Vagina (tissue), 2 donors: ENCODE data around the gene KMT5C. TPM values are rescaled to one million over a fixed set of nuclear protein-coding genes. Genes with fewer than 3 reads are reported as not detected.
"Not testable (repeated sequence)": the region's sequence is repeated elsewhere in the genome, so short reads cannot be mapped to it uniquely, and the experiment has no call there.

Source experiments
- DNase-seq, 2 donors: peaks; one replicate each; pipeline ENCODE4 v3.0.0-alpha.2; 2017; ENCODE audit errors: extremely low spot score in 2 of 2
- H3K27ac ChIP-seq: fragments of 200-600 bp; sonication (generic); one replicate; pipeline ENCODE4 v1.5.1; 2019
- H3K27me3 ChIP-seq: fragments of 200-600 bp; sonication (generic); one replicate; pipeline ENCODE4 v1.5.1; 2019
- H3K36me3 ChIP-seq, 2 donors: fragments of 200-600 bp; sonication (generic); one replicate each; pipeline ENCODE4 v1.5.1; 2017 to 2019
- H3K4me1 ChIP-seq: fragments of 200-600 bp; sonication (generic); one replicate; pipeline ENCODE4 v1.5.1; 2019
- H3K4me3 ChIP-seq, 2 donors: fragments of 200-600 bp; sonication (generic); 1 replicate in 1 of 2; 2 replicates in 1 of 2; pipeline ENCODE4 v1.5.1; 2016 to 2019
- H3K9me3 ChIP-seq: fragments of 200-600 bp; sonication (generic); one replicate; pipeline ENCODE4 v1.5.1; 2019
- CTCF ChIP-seq, 3 experiments: fragments of 450-650 bp in 2 of 3; fragments of 200-600 bp in 1 of 3; sonication (generic) in 1 of 3; IDR thresholded peaks; one replicate each; pipeline ENCODE4 v1.5.1; 2017 to 2019; ENCODE audit warnings: antibody characterized with exemption in 3 of 3, mild to moderate bottlenecking in 2 of 3, moderate library complexity in 2 of 3
- POLR2A ChIP-seq, 2 donors: fragments of 450-650 bp; IDR thresholded peaks; one replicate each; pipeline ENCODE4 v1.6.1; 2017; ENCODE audit warnings: antibody characterized with exemption in 2 of 2, mild to moderate bottlenecking in 2 of 2, moderate library complexity in 2 of 2
- POLR2AphosphoS5 ChIP-seq, 2 donors: sonication (generic); formaldehyde crosslinking; IDR thresholded peaks; one replicate each; pipeline ENCODE4 v1.9.0; 2017; ENCODE audit warnings: antibody characterized with exemption in 2 of 2, mild to moderate bottlenecking in 2 of 2, low read depth in 1 of 2; ENCODE audit not compliant: insufficient read depth in 1 of 2
- intact Hi-C: fragments of 100-400 bp; cut with DNase I; formaldehyde crosslinking; loops from one replicate; pipeline ENCODE4 v1.15.1; 2023
- total RNA-seq: library from RNA; depleted of rRNA; stranded (reverse); fragments of >200 nt; gene quantifications from one replicate; pipeline ENCODE4 v1.2.3, GENCODE V29; 2016

KMT5C gene
- total RNA-seq, 1 donor from 2014 or later, result 19.2 TPM

GRCh38 chr19:55320844-55321419 lies 18.7 kb upstream of the KMT5C start:
- no peaks in the 10 kb centered on the region for H3K36me3 ChIP-seq
- no peaks in the 10 kb centered on the region for H3K9me3 ChIP-seq
- H3K27me3 ChIP-seq, result no peaks in the 10 kb centered on the region
- H3K27ac ChIP-seq, result no peak overlapping the region
- TF ChIP-seq POLR2A (IDR thresholded peaks at IDR 0.05) (no peak), CTCF (IDR thresholded peaks at IDR 0.05) (no peak), POLR2AphosphoS5 (IDR thresholded peaks at IDR 0.05; ENCODE audit: insufficient read depth in 1 of 2, low read depth in 1 of 2) (no peak)
- DNase-seq, result no peak
- no peak overlapping the region for H3K4me3 ChIP-seq
- H3K4me1 ChIP-seq, result no peaks in the 10 kb centered on the region
- intact Hi-C loops, result no loop called here

GRCh38 chr19:55321466-55322137 lies 18.1 kb upstream of the KMT5C start:
- DNase-seq, result no peak
- no peak overlapping the region for H3K27ac ChIP-seq
- TF ChIP-seq POLR2A (IDR thresholded peaks at IDR 0.05) (no peak), POLR2AphosphoS5 (IDR thresholded peaks at IDR 0.05; ENCODE audit: insufficient read depth in 1 of 2, low read depth in 1 of 2) (no peak), CTCF (IDR thresholded peaks at IDR 0.05) (no peak)
- H3K9me3 ChIP-seq, result no peaks in the 10 kb centered on the region
- H3K4me1 ChIP-seq, result no peaks in the 10 kb centered on the region
- no peaks in the 10 kb centered on the region for H3K27me3 ChIP-seq
- H3K4me3 ChIP-seq, result no peak overlapping the region
- no peaks in the 10 kb centered on the region for H3K36me3 ChIP-seq
- intact Hi-C loops, result no loop called here

GRCh38 chr19:55322204-55322885 lies 17.3 kb upstream of the KMT5C start:
- DNase-seq, result no peak
- intact Hi-C loops, result no loop called here
- no peak for TF ChIP-seq POLR2AphosphoS5 (IDR thresholded peaks at IDR 0.05; ENCODE audit: insufficient read depth in 1 of 2, low read depth in 1 of 2)
- no peak for TF ChIP-seq POLR2A (IDR thresholded peaks at IDR 0.05)

GRCh38 chr19:55324662-55325061 lies 15.0 kb upstream of the KMT5C start:
- no peaks in the 10 kb centered on the region for H3K36me3 ChIP-seq
- TF ChIP-seq POLR2AphosphoS5 (IDR thresholded peaks at IDR 0.05; ENCODE audit: insufficient read depth in 1 of 2, low read depth in 1 of 2) (no peak), POLR2A (IDR thresholded peaks at IDR 0.05) (no peak), CTCF (IDR thresholded peaks at IDR 0.05) (no peak)
- no peak overlapping the region for H3K27ac ChIP-seq
- intact Hi-C loops, result no loop called here
- no peak for DNase-seq
- no peaks in the 10 kb centered on the region for H3K27me3 ChIP-seq
- no peaks in the 10 kb centered on the region for H3K9me3 ChIP-seq
- H3K4me3 ChIP-seq, result no peak overlapping the region
- H3K4me1 ChIP-seq, result no peaks in the 10 kb centered on the region

More at GRCh38 chr19:55322204-55322885, 17.3 kb upstream of the KMT5C start:
- Histone ChIP-seq H3K4me3 (no peak overlapping the region), H3K36me3 (no peaks in the 10 kb centered on the region), H3K4me1 (no peaks in the 10 kb centered on the region), H3K9me3 (no peaks in the 10 kb centered on the region), H3K27me3 (no peaks in the 10 kb centered on the region), H3K27ac (no peak overlapping the region)

- Histone ChIP-seq H3K27me3 (no peaks in the 10 kb centered on the region), H3K9me3 (no peaks in the 10 kb centered on the region), H3K4me1 (no peaks in the 10 kb centered on the region), H3K36me3 (no peaks in the 10 kb centered on the region), H3K27ac (no peak within 1 kb of the TSS), H3K4me3 (no peak within 1 kb of the TSS)
- no peak for DNase-seq
- TF ChIP-seq POLR2A (IDR thresholded peaks at IDR 0.05) (no peak), CTCF (IDR thresholded peaks at IDR 0.05) (no peak), POLR2AphosphoS5 (IDR thresholded peaks at IDR 0.05; ENCODE audit: insufficient read depth in 1 of 2, low read depth in 1 of 2) (no peak)
- intact Hi-C loops, result no loop called here
These were observed 14.5 kb upstream of the KMT5C start, which contains the start of gene TMEM150B for GRCh38 chr19:55325172-55325571. Gene TMEM150B, minus strand, starts transcription at chr19:55325341. Its CDS starts 4,305 bp downstream, at chr19:55321036.

GRCh38 chr19:55328774-55329318 lies 10.8 kb upstream of the KMT5C start:
- H3K4me1 ChIP-seq, H3K27me3 ChIP-seq, H3K9me3 ChIP-seq, DNase-seq, H3K4me3 ChIP-seq, H3K36me3 ChIP-seq, H3K27ac ChIP-seq, intact Hi-C loops: not testable (repeated sequence)

GRCh38 chr19:55329791-55330190 lies 9.9 kb upstream of the KMT5C start:
- H3K36me3 ChIP-seq, H3K9me3 ChIP-seq, H3K27ac ChIP-seq, H3K4me1 ChIP-seq, intact Hi-C loops, H3K4me3 ChIP-seq, DNase-seq, H3K27me3 ChIP-seq: not testable (repeated sequence)
